ENCODE data around the gene NINJ1.

Gene NINJ1

DNA sequence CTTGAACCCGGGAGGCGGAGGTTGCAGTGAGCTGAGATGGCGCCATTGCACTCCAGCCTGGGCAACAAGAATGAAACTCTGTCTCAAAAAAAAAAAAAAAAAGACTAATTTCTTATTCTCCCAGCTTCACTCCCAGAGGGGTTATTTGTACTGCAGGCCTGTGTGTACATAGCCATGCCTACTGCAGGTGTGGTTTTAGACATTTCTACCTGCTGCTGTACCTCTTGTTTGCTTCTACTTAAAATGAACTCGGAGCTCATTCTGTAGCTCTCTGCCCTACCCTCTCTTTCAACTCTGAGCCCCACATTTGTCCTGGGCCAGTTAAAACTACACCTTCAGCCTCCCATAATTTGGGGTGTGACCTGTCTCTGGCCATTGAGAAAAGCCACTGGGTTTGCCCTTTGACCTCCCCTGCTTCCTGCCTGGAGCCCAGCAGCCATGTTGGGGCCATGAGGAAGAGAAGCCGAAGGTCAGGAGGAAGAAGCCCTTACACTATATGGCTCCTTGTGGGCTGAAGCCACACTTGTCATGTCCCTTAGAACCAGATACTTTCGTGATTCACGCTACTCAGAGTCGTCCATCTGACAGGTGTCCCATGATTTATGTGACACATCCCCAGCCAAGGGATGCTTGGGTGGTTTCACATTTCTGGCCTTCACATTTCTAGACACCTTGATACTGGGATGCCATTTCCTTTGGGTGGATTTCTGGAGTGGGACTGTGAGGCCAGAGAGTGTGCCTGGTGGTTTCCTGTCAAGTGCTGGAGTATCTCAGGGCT, 47.4 kb downstream of the NINJ1 start:
- no peak for DNase-seq

DNA sequence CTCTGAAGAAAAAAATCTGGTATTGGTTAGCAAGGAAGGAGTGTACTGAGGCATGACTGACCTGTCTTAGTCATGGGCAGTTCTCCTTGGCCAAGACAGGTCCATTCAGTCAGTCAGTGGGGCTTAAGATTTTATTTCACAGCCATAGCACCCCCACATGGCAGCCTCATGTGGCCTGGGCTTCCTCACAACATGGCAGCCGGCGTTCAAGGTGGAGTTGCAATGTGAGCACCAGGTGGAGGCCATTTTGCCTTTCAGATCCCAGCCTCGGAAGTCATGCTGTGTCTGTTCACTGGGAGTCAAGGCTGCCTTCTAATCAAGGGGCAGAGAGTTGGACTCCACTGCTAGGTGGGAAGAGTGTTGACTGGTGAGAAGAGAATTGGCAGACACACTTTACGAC, 48.4 kb downstream of the NINJ1 start:
- DNase-seq, result no peak

DNA sequence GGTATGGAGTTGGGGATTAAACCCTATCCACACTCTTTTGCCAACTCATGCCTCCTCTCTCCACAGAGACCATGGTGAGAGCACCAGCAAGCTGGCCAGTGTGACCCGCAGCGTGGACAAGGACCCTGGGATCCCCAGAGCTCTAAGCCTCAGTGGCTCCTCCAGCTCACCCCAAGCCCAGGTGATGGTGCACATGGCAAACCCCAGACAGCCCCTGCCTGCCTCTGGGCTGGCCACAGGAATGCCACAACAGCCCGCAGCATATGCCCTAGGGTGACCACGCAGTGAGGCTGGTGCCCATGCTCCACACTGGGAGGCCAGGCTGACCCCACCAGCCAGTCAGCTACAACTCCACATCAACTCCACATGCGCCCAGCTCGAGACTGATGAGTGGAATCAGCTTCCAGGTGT, 49.6 kb downstream of the NINJ1 start:
- DNase-seq, result no peak

DNA sequence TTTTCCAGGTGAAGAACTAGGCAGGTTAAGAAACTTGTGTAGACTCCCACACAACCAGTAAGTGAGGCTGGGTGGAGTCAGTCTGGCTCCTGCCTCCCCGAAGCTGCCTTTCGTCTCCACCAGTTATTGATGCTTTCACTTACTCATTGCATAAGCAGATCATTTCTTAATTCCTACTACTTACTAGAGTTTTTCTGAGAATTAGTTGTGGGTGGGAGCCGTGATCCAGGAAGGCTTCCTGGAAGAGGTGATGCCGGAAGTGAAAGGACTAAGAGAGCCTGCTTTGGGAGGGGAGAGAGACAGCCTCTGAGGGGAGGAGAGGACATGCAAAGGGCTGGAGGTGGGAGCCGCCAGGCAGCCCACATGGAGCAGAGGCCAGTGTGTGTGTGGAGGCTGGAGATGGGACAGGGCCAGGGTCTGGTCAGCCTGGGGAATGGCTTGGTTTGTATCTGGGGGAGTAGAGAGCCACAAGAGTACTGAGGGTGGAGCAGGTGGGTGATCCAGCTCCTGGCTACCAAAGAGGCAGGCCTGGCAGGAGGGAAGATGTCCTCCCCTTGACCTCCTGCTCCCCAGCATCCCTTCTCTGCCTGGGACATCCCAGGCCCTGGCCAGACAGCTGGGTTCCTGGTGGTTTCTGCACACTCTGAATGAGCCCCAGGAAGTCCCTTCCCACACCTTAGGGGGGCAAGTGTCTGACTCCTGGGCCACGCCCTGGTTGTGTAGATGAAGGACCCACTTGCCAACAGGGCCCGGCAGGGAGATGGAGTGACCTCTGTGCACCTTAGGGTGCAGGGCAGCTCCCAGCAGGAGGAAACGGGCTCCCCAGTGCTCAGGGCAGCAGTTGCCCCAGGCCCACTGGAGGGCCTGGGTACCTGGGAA, 50.2 kb downstream of the NINJ1 start:
- DNase-seq, result no peak

DNA sequence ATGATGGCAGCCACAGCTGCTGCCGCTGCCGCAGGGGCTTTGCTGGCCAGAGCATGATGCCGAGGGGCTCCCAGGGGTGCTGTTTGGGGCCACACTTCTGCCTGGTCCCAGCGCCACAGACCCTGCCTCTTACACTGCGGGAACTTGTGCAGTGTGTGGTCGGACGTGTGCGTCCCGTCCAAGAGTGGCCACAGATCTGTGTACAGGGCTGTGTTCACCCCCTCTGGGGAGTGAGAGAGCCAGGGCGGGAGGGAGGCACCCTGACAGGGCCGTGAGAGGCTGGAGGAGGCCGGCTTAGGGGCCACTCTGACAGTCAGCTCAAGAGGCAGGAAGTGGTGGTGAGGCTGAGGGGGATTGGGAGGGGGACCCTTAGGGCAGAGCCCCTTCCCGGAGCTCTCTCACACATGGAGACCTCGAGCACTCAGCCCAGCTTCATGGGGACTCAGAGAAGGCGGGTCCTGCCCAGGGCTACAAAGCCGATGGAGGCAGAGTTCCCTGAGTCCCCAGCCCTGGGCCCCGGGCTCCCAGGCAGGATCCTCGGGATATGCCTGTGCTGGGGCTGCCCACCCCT, 51.1 kb downstream of the NINJ1 start:
- no peak for DNase-seq

DNA sequence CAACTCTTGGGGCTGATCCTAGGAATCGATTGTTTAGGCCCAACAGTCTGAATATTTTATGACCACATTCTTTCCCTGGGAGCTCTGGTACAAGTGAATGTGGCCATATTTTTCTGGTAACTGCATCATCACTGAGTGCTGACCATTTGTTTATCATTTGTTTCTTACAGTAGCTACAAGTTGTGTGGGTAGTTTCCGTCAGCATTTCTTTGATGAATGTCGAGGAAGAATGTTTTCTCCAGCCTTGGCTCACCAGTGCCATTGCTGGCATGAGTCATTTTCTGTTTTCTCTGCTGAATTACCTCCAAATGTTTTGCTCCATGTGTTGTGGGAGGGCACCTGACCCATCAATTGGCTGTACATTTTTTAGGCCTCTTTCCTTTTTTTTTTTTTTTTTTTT, 52.1 kb downstream of the NINJ1 start:
- no peak for DNase-seq

DNA sequence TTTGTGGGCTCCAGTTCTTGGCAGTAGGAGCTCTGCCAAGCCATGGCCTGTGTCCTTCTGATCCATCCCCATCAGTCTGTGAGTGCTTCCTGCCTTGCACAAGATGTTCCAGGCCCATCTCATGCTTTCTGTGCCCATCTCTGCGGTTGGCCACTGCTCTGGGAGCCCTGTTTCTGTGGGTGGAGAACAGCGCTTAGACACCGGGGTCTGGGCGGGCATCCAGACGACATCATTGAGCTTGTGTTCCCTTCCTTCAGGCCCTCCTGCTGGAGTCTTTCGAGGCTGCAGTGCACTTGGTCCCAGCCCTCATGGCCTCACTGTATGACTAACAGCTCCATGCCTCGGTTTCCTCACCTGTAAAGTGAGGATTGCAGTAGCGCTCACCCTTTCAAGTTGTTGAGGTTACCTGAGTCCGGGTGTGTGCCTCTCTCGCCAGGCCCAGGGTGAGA, 52.9 kb downstream of the NINJ1 start:
- DNase-seq, result no peak

DNA sequence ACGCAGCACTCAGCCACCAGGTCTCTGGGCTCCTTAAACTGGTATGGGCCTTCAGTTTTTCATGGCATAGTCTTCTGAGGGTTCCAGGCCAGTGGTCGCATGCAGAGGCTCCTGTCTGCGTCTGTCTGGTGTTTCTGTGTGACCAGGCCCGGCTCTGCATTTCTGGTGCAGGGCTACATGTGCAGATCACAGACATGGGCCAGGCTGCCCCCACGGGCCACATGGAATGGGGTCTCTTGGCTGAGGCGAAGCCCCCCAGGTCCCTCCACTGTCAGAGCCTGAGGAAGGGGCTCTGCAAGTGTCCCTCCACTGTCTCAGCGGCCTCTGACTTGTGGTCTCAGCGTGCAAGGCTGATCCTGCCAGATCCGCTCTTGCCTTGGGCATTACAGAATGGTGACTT, 53.6 kb downstream of the NINJ1 start:
- DNase-seq, result no peak

DNA sequence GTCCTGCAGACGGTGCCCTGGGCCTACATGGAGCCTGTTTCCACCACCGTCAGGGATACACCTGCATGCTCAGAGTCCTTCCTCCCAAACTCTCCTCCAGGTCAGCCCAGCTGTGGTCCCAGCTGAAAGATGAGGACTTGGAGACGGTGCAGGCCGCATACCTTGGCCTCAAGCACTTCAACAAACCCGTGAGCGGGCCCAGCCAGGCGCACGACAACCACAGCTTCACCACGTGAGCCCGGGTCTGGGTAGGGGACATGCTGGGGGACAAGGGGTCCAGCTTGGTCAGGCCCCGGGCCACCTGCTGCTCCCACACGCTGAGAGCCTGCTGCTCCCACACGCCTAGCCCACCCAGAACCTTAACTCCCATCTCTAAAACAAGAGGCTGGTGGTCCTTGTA, 54.7 kb downstream of the NINJ1 start:
- no peak for DNase-seq

DNA sequence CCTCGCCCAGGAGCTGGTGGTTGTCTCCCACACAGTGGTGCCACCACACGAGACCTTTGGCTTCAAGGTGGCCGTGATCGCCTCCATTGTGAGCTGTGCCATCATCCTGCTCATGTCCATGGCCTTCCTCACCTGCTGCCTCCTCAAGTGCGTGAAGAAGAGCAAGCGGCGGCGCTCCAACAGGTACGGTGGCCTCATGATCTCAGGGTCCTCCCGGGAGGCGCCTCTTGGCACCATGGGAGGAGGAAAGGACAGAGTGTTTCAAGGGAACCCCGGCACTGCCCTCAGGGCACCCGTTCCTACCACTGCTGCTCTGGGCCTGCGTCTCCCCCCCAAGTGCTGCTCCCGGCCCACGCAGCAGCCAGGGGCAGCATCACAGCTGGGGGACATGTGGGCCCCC, 56.2 kb downstream of the NINJ1 start:
- no peak for DNase-seq

DNA sequence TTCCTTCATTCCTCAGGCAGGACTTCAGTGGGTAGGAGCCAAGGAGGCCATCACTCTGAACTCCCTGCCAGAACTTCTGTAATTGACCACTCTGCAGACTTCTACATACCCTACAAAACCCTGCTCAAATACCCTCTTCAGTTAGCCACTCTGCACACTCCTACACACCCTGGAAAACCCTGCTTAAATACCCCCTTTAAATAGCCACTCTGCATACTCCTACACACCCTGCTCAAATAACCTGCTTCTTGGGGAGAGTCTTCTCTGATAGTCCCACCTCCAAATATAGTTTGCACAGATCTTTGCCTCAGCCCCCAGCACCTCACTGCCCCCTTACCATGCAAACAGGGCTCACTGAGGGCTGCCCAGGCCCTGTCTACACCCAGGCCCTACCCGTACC, 56.7 kb downstream of the NINJ1 start:
- DNase-seq, result no peak

DNA sequence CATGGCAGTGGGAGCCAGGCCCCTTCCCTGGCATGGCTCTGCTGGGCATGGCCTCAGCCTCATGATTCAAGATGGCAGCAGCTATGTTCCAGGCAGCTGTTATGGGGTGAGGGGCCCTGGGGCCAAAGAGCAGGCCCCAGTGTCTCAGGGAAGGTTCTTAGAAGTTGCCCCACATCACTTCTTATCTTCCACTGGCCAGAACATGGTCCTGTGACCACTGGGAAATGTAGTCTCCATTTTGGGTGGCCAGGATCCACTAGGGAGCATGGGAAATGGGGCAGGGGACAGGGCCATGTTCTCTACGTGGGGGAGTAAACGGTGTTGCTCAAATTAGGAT, 57.3 kb downstream of the NINJ1 start:
- DNase-seq, result no peak

DNA sequence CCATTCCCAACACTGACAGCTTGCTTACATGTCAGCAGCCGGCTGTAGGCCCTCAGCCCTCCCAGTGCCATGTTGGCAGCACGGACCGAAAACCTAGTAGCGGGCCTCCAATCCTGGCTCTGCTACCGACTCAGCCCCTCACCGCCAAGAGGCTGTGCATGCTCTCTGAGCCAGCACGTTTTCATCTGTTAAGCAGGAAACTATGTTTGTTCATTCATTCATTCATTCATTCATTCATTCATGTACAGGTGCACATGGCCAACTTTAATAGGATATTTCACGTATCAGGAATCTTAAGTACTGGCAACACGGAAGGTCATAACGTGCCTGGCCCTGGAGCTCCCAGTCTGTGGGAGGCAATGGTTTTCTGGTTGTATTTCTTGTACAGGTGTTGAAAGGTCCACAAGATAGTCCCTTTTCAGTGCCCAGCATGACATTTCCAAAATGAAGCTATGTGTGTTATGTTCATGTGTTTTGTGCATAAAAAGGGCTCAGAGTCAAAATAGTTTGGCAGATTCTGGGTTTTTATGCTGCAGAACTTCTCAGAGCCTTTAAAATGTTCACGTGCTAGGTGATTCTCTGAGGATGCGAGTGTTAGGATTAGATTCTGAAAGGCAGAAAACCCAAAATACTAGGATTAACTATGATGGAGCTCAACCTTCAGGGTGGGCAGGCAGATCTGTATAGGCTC, 57.8 kb downstream of the NINJ1 start:
- DNase-seq, result no peak

DNA sequence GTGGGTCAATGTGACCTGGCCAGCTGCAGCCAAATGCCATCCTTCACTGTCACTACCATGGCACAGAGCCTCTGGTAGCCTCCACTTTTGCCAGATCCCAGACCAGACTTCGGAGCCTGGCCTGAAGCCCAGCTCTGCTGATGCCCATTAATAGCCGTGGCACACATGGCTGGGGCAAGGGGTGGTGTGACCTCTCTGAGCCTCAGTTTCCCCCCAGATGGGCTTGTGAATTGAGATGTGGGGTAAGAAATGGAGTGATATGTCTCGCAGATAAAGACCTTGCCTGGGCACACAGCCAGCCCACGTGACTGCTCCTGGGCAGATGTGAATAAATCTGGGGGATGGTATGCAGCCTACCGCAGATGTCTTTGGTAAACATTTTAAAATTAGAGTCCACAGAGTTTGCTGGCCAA, 61.7 kb downstream of the NINJ1 start:
- DNase-seq, result no peak

All from activated gamma-delta T cell (primary cell).